K562 (cell line): ENCODE data around the gene ZBED4. TPM values are rescaled to one million over a fixed set of nuclear protein-coding genes. Genes with fewer than 3 reads are reported as not detected.

Experiments used
- AFF4 ChIP-seq: sonication (generic); formaldehyde crosslinking; IDR thresholded peaks from 2 replicates; pipeline ENCODE4 v1.8.0; 2023; ENCODE audit warnings: mild to moderate bottlenecking, missing genetic modification reagents
- ARID3A ChIP-seq: IDR thresholded peaks from 2 replicates; pipeline ENCODE4 v1.6.1; 2012; ENCODE audit warnings: low read depth, low read length, improper control_type of control experiment, borderline replicate concordance
- FOXA3 ChIP-seq, 2 experiments: fragments of 450-650 bp in 1 of 2; sonication (generic) in 1 of 2; formaldehyde crosslinking; IDR thresholded peaks in 1 of 2; conservative IDR thresholded peaks in 1 of 2; 2 replicates each; pipeline versions ENCODE4 v1.4.0 to v1.8.0; 2020 to 2022; ENCODE audit warnings: mild to moderate bottlenecking in 2 of 2, missing genetic modification reagents in 1 of 2
- NUFIP1 ChIP-seq: fragments of 450-650 bp; IDR thresholded peaks from 2 replicates; pipeline ENCODE4 v1.6.1; 2018; ENCODE audit not compliant: partially characterized antibody
- RB1 ChIP-seq: fragments of 450-650 bp; IDR thresholded peaks from 2 replicates; pipeline ENCODE4 v1.6.1; 2017; ENCODE audit warnings: low read depth, mild to moderate bottlenecking
- RBM25 ChIP-seq: fragments of 200-400 bp; formaldehyde crosslinking; IDR thresholded peaks from 2 replicates; pipeline ENCODE4 v1.6.1; 2018; ENCODE audit warnings: low read length, low read depth, moderate library complexity; ENCODE audit not compliant: severe bottlenecking
- ZBTB12 ChIP-seq: fragments of 250-450 bp; sonication (Bioruptor Pico); IDR thresholded peaks from 2 replicates; pipeline ENCODE4 v1.4.0; 2020
- ZNF347 ChIP-seq: fragments of 450-650 bp; formaldehyde crosslinking; IDR thresholded peaks from 2 replicates; pipeline ENCODE4 v1.4.0; 2020; ENCODE audit warnings: low read depth, mild to moderate bottlenecking, moderate library complexity
- ZNF77 ChIP-seq: fragments of 250-450 bp; sonication (Bioruptor Pico); IDR thresholded peaks from 2 replicates; pipeline ENCODE4 v1.5.0; 2020
- ZNF778 ChIP-seq: fragments of 450-650 bp; formaldehyde crosslinking; IDR thresholded peaks from 2 replicates; pipeline ENCODE4 v1.4.0; 2020; ENCODE audit warnings: mild to moderate bottlenecking, moderate library complexity
- polyA plus RNA-seq, 8 experiments: library from polyadenylated mRNA; depleted of rRNA in 4 of 8; stranded (reverse) in 5 of 8; unstranded in 3 of 8; fragments of >200 nt; fragmentation: Nextera tagmentation in 2 of 8; fragmentation: Illumina TruSeq in 1 of 8; extraction: Ambion mirVana in 2 of 8; extraction: Trizol in 1 of 8; gene quantifications; 2 replicates each; pipeline versions ENCODE4 v1.2.1 to v1.2.3, GENCODE V29; 2011 to 2014; ENCODE audit warnings: inconsistent platforms in 1 of 8, missing spikeins in 1 of 8
- total RNA-seq, 7 experiments: library from RNA; depleted of rRNA in 6 of 7; stranded (reverse); fragments of >200 nt in 6 of 7; fragmentation: Illumina TruSeq in 2 of 7; extraction: Trizol in 2 of 7; gene quantifications; 2 replicates each; pipeline versions ENCODE4 v1.2.1 to v1.2.3, GENCODE V29; 2011 to 2021; ENCODE audit warnings: low replicate concordance in 1 of 7

ZBED4 gene
- total and polyA plus RNA-seq, 9 of the 15 experiments (the other 6 are each of a cell fraction or from before 2014, with no cell fraction given): 1.5 to 16.8 (median 7.4) TPM

- TF ChIP-seq RB1: no peak
- TF ChIP-seq ZNF778 (CRISPR knock-in tag): no peak
- no peak for TF ChIP-seq NUFIP1
- no peak for TF ChIP-seq ZBTB12 (CRISPR knock-in tag)
- 0 out of 2 replicates have a peak, but pooled peaks have one; percentile 38 for TF ChIP-seq ARID3A
- no peak for TF ChIP-seq RBM25
- no peak for TF ChIP-seq ZNF77 (CRISPR knock-in tag)
- no peak for TF ChIP-seq ZNF347 (CRISPR knock-in tag)
- TF ChIP-seq FOXA3 (CRISPR knock-in tag; conservative IDR thresholded peaks at IDR 0.05 in 1 of 2, IDR thresholded peaks at IDR 0.05 in 1 of 2): no peak
- TF ChIP-seq AFF4 (CRISPR knock-in tag): no peak
These were observed 45.6 kb upstream of the ZBED4 start (continued) for GRCh38 chr22:49807780-49808708.
